GM19452 (cell line): ENCODE measurements around the gene FPR3.
"Not testable (repeated sequence)": the region's sequence is repeated elsewhere in the genome, so short reads cannot be mapped to it uniquely, and the experiment has no call there.

Experiments
- ATAC-seq: cut with Tn5 transposase; IDR thresholded peaks from one replicate; pipeline ENCODE4 v1.9.1; 2021; ENCODE audit not compliant: unreplicated experiment

The FPR3 gene

GRCh38 chr19:51806571-51806970 is 11.6 kb downstream of the FPR3 start:
- not testable (repeated sequence) for ATAC-seq

GRCh38 chr19:51807111-51807701 is 12.2 kb downstream of the FPR3 start:
- no peak for ATAC-seq

DNA sequence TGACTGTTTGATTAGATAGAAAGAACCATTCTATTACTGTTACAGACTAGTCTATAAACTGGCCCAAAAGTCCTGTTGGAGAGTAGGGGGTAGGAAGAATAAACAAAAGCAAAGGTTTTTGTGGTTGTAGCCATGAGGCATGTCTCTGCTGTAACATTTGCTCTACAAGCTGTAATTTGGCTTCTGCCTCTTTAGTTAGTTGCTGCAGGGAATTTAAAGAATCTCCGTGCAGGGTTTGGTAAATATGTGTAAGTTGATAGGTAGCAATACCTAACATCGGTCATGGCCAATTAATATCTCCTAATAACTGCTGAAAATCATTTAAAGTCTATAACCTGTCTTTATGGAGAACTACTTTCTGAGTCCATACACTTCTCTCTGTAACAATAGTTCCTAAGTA is 13.0 kb downstream of the FPR3 start:
- no peak for ATAC-seq

DNA sequence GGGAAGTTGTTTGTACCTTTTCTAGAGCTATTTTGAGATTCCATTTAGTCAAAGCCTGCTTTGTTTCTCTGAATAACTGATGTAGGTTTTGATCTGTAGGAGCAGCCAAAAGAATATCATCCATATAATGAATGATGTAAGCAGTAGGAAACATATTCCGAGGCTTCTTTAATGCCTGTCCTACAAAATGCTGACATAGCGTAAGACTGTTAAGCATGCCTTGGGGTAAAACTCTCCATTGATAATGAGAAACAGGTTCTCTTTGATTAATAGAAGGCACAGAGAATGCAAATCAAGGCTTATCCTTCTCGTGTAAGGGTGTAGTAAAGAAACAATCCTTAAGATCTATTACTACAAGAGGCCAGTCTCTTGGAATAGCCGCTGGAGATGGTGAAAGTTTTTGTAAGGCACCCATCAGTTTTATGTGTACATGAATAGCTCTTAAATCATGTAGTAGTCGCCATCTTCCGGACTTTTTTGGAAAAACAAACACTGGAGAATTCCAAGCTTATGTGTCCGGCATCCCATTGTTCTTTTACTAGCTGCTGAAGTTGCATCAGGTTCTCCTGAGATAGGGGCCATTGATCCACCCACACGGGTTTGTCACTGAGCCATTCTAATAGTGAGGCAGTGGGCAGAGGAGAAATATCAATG is 13.5 kb downstream of the FPR3 start:
- ATAC-seq = no peak

- no peak for ATAC-seq
These were observed 14.8 kb downstream of the FPR3 start for GRCh38 chr19:51809787-51810186.

DNA sequence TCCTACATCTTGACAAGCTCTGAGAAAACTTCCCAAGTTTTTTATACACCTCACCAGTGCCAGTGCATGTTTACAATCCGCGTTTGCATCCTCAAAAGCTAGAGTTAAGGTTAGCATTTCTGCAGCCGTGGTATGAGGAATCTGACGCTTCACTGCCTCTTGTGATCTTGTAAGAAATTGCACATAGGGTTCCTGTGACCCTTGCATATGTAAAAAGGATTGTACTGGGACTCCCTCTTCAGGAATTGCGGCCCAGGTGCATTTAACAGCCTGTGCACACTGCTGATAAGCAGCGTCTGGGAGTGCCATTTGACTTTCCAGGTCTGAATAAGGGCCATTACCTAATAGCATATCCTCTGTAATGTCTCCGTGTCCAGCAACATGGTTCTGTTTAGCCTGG is 15.3 kb downstream of the FPR3 start:
- no peak for ATAC-seq

DNA sequence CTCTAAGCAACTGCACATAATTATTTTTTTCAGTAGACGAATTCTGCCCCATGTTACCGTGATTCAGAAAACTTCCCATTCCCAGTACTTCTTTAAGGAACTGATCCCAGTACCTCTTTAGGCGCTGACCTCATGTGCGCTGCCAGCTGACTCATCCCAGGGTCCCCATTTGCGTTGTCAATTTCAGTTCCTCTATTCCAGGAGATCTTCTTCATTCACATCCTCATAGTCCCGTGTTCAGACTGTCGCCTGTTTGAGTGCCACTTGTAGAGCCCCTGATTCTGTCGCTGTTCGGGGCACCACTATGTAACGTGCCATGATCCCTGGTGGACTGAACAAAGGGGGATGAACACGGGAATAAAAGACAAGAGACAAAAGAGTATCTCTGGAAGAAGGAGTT is 16.4 kb downstream of the FPR3 start:
- ATAC-seq = no peak

GRCh38 chr19:51815043-51815442 is 20.1 kb downstream of the FPR3 start:
- no peak for ATAC-seq

- no peak for ATAC-seq
These were observed 21.8 kb downstream of the FPR3 start for GRCh38 chr19:51816711-51817110.

DNA sequence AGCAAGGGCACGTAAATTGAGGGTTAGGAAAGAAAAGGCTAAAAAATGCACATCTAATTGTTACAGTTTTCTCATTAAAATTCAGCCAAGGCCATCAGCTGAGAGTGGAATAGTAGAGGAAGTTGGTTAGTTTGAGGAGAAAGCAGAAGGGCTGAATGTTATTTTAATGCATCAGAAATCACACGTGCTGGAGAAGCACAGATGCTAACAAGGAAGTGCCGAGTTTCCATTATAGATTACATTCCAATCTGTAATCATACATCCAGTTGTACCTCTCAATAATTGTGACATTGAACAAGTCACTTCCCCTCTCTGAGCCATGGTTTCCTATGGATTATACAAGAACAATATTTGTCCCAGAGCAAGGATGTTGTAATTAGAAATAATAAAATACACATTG is 25.1 kb downstream of the FPR3 start:
- no peak for ATAC-seq

- ATAC-seq = no peak
These were observed 26.0 kb downstream of the FPR3 start for GRCh38 chr19:51820831-51821446.

- ATAC-seq = no peak
These were observed 26.5 kb downstream of the FPR3 start for GRCh38 chr19:51821456-51821855.

- no peak for ATAC-seq
These were observed 27.0 kb downstream of the FPR3 start for GRCh38 chr19:51821921-51822320.

DNA sequence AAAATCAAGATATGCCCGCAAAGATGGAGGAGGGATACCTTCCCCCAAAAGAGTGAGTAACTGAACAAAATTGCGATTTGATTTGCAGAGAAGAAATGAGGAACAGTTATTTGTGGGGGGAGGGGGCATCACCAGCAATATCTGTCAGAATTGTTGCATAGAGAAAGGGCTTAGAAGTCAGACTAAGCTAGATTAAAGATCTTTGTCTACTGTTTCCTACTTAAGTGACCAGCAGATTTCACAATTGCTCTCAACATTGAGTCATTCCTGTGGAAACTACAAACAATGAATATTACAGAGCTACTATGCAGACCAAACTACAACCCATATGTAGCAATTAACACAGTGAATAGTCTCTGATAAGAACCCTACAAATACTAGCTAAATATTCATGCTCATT is 27.4 kb downstream of the FPR3 start:
- ATAC-seq = no peak

DNA sequence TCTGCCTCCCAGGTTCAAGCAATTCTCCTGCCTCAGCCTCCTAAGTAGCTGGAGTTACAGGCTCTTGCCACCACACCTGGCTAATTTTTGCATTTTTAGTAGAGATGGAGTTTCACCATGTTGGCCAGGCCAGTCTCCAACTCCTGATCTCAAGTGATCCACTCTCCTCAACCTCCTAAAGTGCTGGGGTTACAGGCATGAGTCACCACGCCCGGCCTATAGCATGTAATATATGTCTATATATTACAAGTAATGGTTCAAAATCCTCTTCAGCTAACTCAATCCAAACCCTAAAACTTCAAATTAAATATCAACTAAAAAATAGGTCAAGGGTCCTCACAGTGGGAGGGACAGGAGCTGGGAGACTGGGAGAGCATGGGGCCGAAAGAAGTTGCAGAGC is 28.0 kb downstream of the FPR3 start:
- ATAC-seq = no peak

GRCh38 chr19:51824281-51825005 is 29.5 kb downstream of the FPR3 start:
- no peak for ATAC-seq

GRCh38 chr19:51830274-51830673 is 35.3 kb downstream of the FPR3 start:
- ATAC-seq = no peak

DNA sequence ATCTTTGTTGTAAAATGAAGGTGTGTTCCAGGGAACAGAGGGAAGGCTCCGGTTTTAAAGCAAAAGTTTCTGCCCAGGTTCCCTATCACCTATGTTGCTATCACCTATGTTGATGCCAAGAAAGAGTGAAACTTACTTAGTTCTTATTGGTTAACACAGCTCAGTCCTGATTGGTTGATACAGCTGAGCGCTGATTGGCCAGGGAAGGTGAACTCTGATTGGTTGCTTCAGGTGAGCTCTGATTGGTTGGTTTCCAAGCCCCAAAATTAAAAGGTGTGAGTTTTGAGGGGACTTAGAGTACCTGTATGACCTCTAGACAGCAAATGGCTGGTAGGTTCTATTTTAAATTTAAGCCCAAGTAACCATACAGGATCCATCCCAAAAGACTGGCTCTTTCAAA is 42.2 kb downstream of the FPR3 start:
- no peak for ATAC-seq

DNA sequence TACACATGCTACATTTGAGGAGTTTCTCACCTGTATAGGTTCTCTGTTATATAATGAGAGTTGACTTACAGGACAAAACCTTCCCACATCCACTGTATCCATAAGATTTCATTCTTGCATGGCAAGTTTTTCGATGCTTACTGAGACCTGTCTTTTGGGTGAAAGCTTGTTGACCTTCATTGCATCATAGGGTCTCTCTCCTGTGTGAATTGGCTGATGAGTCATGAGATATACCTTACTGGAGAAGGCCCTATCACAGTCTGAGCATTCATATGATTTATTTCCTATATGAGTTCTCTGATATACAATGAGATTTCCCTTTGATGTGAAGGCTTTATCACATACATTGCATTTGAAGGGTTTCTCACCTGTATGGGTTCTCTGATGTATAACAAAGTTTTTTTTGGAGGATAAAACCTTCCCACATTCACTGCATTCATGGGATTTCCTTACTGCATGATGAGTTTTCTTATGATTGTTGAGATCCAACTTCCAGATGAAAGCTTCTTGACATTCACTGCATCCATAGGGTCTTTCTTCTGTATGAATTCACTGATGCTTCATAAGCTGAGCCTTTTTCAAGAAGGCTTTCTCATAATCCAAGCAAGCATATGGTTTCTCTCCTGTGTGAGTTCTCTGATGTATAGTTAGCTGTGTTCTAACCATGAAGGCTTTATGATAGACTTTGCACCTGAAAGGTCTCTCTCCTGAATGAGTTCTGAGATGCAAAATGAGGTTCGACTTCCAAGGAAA is 67.1 kb downstream of the FPR3 start:
- ATAC-seq = no peak

GRCh38 chr19:51873097-51873496 is 78.1 kb downstream of the FPR3 start:
- no peak for ATAC-seq
